Vagina (tissue), 2 donors: ENCODE data around the gene C9orf85.

ENCODE experiments used
- CTCF ChIP-seq, 3 experiments: fragments of 450-650 bp in 2 of 3; fragments of 200-600 bp in 1 of 3; sonication (generic) in 1 of 3; IDR thresholded peaks; one replicate each; pipeline ENCODE4 v1.5.1; 2017 to 2019; ENCODE audit warnings: antibody characterized with exemption in 3 of 3, mild to moderate bottlenecking in 2 of 3, moderate library complexity in 2 of 3
- POLR2A ChIP-seq, 2 donors: fragments of 450-650 bp; IDR thresholded peaks; one replicate each; pipeline ENCODE4 v1.6.1; 2017; ENCODE audit warnings: antibody characterized with exemption in 2 of 2, mild to moderate bottlenecking in 2 of 2, moderate library complexity in 2 of 2
- POLR2AphosphoS5 ChIP-seq, 2 donors: sonication (generic); formaldehyde crosslinking; IDR thresholded peaks; one replicate each; pipeline ENCODE4 v1.9.0; 2017; ENCODE audit warnings: antibody characterized with exemption in 2 of 2, mild to moderate bottlenecking in 2 of 2, low read depth in 1 of 2; ENCODE audit not compliant: insufficient read depth in 1 of 2

GRCh38 chr9:71876829-71877228 is 34.6 kb upstream of the C9orf85 start:
- no peak for TF ChIP-seq CTCF (IDR thresholded peaks at IDR 0.05)
- no peak for TF ChIP-seq POLR2AphosphoS5 (IDR thresholded peaks at IDR 0.05; ENCODE audit: insufficient read depth in 1 of 2, low read depth in 1 of 2)
- TF ChIP-seq POLR2A (IDR thresholded peaks at IDR 0.05): no peak
